Stimulated activated CD8-positive, alpha-beta memory T cell treated with anti-CD3 and anti-CD28 coated beads, Interleukin-2, amount 100 ng/mL, for 1 hour (primary cell): ENCODE data around the gene NEDD4L.

Experiments
- DNase-seq, 2 donors: peaks; one replicate each; pipeline ENCODE4 v3.0.0-alpha.2; 2020; ENCODE audit warnings: low read depth in 2 of 2

NEDD4L gene

GRCh38 chr18:58095222-58095621 is 51.2 kb downstream of the NEDD4L start:
- DNase-seq = no peak

- DNase-seq = no peak
Observed at GRCh38 chr18:58095655-58096054, 51.6 kb downstream of the NEDD4L start.

- no peak for DNase-seq
Observed at GRCh38 chr18:58096658-58097057, 52.6 kb downstream of the NEDD4L start.

- no peak for DNase-seq
Observed at GRCh38 chr18:58097121-58097906, 53.3 kb downstream of the NEDD4L start.

- no peak for DNase-seq
Observed at GRCh38 chr18:58097907-58098166, 53.8 kb downstream of the NEDD4L start.

- no peak for DNase-seq
Observed at GRCh38 chr18:58098706-58099105, 54.7 kb downstream of the NEDD4L start.

GRCh38 chr18:58100154-58100553 is 56.1 kb downstream of the NEDD4L start:
- no peak for DNase-seq

GRCh38 chr18:58101291-58101794 is 57.3 kb downstream of the NEDD4L start:
- DNase-seq = no peak

GRCh38 chr18:58102018-58102417 is 58.0 kb downstream of the NEDD4L start:
- DNase-seq = no peak

GRCh38 chr18:58102875-58103274 is 58.8 kb downstream of the NEDD4L start:
- DNase-seq = no peak

- no peak for DNase-seq
Observed at GRCh38 chr18:58103339-58103985, 59.4 kb downstream of the NEDD4L start.

- no peak for DNase-seq
Observed at GRCh38 chr18:58104096-58104495, 60.1 kb downstream of the NEDD4L start.

- DNase-seq = no peak
Observed at GRCh38 chr18:58105206-58105887, 61.3 kb downstream of the NEDD4L start.

- no peak for DNase-seq
Observed at GRCh38 chr18:58105888-58106260, 61.8 kb downstream of the NEDD4L start.

GRCh38 chr18:58106289-58107070 is 62.5 kb downstream of the NEDD4L start:
- no peak for DNase-seq

GRCh38 chr18:58109256-58109655 is 65.2 kb downstream of the NEDD4L start:
- DNase-seq = no peak

GRCh38 chr18:58110398-58110797 is 66.4 kb downstream of the NEDD4L start:
- DNase-seq = no peak

GRCh38 chr18:58112174-58112573 is 68.1 kb downstream of the NEDD4L start:
- DNase-seq = no peak

GRCh38 chr18:58113337-58113736 is 69.3 kb downstream of the NEDD4L start:
- DNase-seq = no peak

GRCh38 chr18:58114766-58115165 is 70.7 kb downstream of the NEDD4L start:
- DNase-seq = no peak

- no peak for DNase-seq
Observed at GRCh38 chr18:58116818-58117217, 72.8 kb downstream of the NEDD4L start.

- DNase-seq = no peak
Observed at GRCh38 chr18:58117786-58118403, 73.9 kb downstream of the NEDD4L start.
